Activated naive CD8-positive, alpha-beta T cell treated with anti-CD3 and anti-CD28 coated beads, Interleukin-2, amount 50 U/mL, for 16 hours (primary cell): Measurements from ENCODE around the gene MYH11.
"Not testable (repeated sequence)": the region's sequence is repeated elsewhere in the genome, so short reads cannot be mapped to it uniquely, and the experiment has no call there.

Source experiments
- DNase-seq: peaks from one replicate; pipeline ENCODE4 v3.0.0-alpha.2; 2020; ENCODE audit warnings: low read depth, low spot score

The MYH11 gene

GRCh38 chr16:15876503-15876902 lies 19.7 kb upstream of the MYH11 start:
- no peak for DNase-seq

- no peak for DNase-seq
Measured at GRCh38 chr16:15874745-15875314, 18.0 kb upstream of the MYH11 start.

- DNase-seq: no peak
Measured at GRCh38 chr16:15873737-15874136, 16.9 kb upstream of the MYH11 start.

DNA sequence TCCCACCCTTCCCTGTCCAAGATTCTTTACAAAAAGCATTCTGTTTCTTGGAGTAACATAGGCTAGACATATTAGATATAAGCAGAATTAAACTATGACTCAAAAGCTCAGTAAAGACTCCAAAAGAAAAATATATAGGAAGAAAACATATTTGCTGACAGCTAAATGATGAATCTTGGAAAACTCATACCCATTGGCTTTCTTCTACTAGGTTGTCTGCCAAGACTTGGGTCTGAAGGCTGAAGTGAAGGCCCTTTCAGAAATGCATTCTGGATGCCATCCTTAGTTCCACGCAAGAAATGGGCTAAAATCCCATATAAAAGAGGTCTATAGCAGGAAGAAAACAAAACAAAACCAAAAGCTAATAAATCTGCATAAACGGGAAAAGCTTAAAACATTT lies 16.5 kb upstream of the MYH11 start:
- DNase-seq: no peak

- DNase-seq: no peak
Measured at GRCh38 chr16:15870011-15870410, 13.2 kb upstream of the MYH11 start.

- DNase-seq: no peak
Measured at GRCh38 chr16:15866451-15866850, 9.6 kb upstream of the MYH11 start.

DNA sequence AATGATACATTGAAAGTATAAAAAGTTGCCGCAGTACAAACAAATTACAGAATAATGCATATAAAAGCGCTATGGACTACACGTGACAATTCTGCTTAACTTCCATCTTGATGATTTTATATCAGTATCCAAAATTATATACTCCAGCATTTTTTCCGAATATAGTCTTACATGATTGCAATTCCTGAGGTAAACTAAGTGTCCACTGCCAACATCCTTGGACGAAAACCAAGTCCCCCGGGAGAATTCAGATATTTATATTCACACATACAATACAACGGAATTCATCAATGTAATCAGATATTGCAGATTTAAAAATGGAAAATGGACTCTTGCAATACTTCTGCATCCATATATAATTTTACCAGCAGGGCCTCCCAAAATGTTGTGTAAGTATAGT lies 8.9 kb upstream of the MYH11 start:
- no peak for DNase-seq

- DNase-seq: no peak
Measured at GRCh38 chr16:15864939-15865338, 8.1 kb upstream of the MYH11 start.

DNA sequence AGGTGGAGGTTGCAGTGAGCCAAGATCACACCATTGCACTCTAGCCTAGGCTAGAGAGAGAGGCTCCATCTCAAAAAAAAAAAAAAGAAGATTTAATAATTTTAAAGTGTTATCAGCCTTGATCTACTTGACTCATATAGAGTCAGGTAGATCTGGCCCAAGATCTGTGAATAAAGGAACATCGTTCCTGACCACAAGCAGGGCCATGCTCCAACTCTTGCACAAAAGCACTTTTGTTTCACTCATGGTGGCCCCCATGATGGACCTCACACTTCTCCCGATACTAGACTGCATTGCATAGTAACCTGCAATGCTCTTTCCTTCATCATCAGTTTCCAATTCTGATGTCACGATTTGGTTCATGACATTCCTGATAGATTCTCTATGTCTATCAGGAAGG lies 5.2 kb upstream of the MYH11 start:
- DNase-seq: no peak

GRCh38 chr16:15858921-15859668 lies 2.3 kb upstream of the MYH11 start:
- no peak for DNase-seq

DNA sequence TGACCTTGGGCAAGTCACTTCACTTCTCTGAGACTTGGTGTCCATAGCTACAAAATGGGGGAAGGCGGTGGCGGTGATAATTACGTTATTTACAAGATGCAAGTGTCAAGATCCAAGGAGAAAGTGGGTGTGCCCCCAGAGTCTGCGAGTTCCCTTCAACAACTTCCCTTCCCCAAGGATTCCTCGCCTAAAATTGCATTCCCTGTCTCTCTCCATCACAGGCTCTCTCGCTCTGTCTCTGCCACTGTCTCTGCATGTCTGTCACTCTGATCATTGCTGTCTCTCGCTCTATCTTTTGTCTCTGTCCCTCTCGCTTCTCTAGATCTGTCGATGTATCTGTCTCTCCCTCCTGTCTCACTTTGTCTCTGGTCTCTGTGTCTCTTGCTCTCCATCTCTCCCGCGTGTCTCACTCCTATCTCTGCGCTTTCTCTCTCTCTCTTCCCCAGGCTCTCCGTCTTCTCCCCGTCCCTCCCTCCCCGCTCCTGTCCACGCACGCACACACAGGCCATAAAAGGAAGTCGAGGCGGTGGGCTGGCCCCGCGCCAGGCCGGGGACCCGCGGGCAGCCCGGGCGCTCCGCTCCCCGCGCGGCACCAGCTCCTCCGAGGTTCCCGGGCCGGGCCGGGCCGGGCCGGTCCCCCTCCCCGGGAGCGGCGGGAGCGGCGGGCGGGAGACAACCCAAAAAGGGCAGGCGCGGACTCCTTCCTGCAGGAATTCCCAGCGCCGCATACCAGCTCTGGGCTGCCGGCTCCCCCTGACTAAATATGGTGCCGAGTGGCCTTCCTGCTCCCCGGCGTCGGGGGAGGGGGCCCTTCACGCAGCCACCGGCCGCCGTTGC lies 1.1 kb upstream of the MYH11 start:
- DNase-seq: no peak

GRCh38 chr16:15856182-15856581 lies 646 bp downstream of the MYH11 start:
- DNase-seq: no peak

GRCh38 chr16:15855704-15856003 lies 1.2 kb downstream of the MYH11 start:
- no peak for DNase-seq

- no peak for DNase-seq
Measured at GRCh38 chr16:15854906-15855703, 1.7 kb downstream of the MYH11 start.

DNA sequence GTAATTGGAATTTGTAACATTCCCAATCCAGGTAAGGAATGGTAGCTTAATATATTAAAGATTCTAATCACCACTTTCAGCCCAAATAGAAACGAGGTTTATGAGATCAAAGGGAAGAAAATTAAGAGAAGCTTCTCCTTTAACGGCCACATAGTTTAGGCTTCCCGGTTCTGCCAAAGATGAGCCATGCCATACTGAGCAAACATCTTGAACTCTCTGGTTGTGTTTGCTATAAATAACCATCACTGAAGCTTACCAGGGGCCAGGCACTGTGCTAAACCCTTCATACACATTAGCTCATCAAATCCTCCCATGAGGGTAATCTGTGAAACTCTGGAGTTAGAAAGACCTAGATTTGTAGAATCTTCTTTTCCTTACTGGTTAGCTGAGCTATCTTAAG lies 2.8 kb downstream of the MYH11 start:
- no peak for DNase-seq

DNA sequence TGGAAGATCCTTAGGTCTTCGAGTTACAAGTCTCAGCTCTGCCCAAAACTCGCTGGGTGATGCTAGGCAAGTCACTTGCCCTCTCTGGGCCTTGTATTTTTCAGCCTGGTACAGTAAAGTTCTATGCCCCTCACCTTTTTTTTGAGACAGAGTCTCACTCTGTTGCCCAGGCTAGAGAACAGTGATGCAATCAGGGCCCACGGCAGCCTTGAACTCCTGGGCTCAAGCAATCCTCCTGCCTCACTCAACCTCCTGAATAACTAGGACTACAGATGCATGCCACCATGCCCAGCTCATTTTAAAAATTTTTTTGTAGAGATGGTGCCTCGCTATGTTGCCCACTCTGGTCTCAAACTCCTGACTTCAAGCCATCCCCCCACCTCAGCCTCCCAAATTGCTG lies 3.8 kb downstream of the MYH11 start:
- DNase-seq: no peak

DNA sequence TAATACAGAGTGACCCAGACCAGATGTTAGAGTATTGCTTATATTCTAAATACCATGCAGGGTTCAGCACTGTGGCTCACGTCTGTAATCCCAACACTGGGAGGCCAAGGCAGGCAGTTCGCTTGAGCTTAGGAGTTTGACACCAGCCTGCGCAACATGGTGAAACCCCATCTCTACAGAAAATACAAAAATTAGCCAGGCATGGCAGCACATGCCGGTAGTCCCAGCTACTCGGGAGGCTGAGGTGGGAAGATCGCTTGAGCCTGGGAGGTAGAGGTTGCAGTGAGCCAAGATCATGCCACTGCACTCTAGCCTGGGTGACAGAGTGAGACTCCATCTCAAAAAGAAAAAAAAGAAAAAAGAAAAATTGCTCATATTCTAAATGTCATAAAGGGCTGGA lies 6.3 kb downstream of the MYH11 start:
- not testable (repeated sequence) for DNase-seq

DNA sequence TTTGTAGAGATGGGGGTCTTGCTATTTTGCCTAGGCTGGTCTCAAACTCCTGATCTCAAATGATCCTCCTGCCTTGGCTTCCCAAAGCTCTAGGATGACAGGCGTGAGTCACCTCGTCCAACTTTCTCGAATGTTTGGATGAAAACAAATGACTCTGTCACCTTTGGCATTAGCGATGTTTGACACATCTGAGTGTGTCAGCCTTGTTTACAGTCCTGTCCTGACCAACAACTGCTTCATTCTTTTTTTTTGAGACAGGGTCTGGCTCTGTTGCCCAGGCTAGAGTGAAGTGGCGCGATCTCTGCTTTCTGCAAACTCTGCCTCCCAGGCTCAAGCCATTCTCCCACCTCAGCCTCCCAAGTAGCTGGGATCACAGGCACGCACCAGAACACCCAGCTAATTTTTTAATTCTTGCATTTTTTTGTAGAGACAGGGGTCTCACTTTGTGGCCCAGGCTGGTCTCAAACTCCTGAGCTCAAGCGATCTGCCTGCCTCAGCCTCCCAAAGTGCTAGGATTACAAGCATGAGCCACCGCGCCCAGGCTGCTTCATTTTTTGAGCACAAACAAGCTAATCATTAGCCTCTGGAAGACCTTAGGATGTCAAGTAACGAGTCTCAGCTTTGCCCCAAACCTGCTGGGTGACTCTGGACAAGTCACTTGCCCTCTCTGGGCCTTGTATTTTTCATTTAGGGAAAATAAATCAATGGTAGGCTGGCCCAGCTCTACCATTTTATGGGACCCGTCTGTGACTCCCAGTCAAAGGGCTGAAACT lies 7.4 kb downstream of the MYH11 start:
- no peak for DNase-seq

DNA sequence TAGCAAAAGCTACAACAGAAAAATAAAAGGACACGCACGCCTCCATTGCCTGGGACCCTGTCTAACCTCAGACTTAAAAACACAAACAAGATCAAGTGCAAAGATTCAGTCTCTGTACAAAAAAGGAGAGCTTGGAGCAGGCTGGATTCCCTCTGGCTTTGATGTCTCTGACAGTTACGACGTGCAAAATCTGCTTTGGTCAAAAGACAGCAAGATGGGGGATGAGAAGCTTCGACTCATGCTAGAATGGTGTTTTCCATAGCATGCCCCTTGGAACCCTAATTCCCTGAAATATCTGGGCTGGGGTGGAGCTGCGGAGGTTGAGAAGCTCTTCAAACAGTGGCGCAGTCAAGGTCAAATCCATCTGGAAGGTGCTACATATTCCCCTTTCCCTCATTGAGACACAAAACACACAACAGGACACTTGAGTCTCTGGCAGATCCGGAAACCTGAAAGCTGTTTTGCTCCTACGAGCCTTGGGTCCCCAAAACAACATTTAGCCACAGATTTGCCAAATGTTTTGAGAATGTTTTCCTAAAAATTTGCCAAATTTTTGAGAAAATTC lies 9.1 kb downstream of the MYH11 start:
- no peak for DNase-seq

GRCh38 chr16:15846510-15846909 lies 10.3 kb downstream of the MYH11 start:
- DNase-seq: no peak

DNA sequence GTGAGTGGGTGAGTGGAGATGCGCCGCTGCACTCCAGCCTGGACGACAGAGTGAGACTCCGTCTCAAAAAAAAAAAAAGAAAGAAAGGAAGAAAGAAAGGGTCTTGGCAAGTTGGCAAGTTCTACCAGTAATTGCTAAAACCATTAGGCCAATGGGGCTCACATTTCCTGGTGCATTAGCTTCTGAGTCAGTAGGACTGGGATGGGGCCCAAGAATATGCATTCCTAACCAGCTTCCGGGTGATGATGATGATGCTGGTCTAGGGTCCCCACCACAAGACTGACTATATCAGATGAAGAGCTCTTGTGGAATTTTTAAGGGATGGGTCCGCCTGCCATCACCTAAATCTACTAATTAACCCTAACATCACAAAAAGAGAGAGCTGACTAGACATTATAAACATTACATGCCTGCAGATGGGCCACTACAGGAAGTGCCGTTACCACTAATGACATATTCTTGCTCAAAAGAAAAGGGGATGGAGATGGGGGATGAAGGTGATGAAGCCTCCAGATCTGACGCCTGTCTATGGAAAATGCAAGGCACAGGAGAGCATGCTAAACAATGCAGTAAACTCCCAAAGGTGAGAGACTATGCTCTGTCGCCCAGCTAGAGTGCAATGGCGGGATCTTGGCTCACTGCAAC lies 13.1 kb downstream of the MYH11 start:
- DNase-seq: no peak
